Endothelial cell of umbilical vein (primary cell): ENCODE measurements around the gene LRRC8D.

Source experiments
- CTCF ChIP-seq, 2 donors: IDR thresholded peaks; 1 replicate in 1 of 2; 2 replicates in 1 of 2; pipeline ENCODE4 v1.5.1; 2011; ENCODE audit warnings: low read length in 2 of 2, mild to moderate bottlenecking in 2 of 2, moderate library complexity in 2 of 2, control low read depth in 1 of 2, inconsistent platforms in 1 of 2, low read depth in 1 of 2; ENCODE audit not compliant: insufficient read depth in 1 of 2; ENCODE audit errors: extremely low read depth in 1 of 2
- EZH2 ChIP-seq: IDR thresholded peaks from 2 replicates; pipeline ENCODE4 v1.6.1; 2012; ENCODE audit warnings: borderline replicate concordance, low read depth, mild to moderate bottlenecking, moderate library complexity, low read length, inconsistent platforms; ENCODE audit not compliant: severe bottlenecking
- FOS ChIP-seq: IDR thresholded peaks from 2 replicates; pipeline ENCODE4 v1.6.1; 2011; ENCODE audit warnings: mild to moderate bottlenecking, low read length, moderate library complexity, borderline replicate concordance; ENCODE audit not compliant: insufficient read depth
- GATA2 ChIP-seq: IDR thresholded peaks from 2 replicates; pipeline ENCODE4 v1.7.0; 2011; ENCODE audit warnings: low read depth, mild to moderate bottlenecking, moderate library complexity, mixed read lengths, low read length; ENCODE audit not compliant: insufficient read length, insufficient read depth
- JUN ChIP-seq: IDR thresholded peaks from 2 replicates; pipeline ENCODE4 v1.6.1; 2011; ENCODE audit warnings: borderline replicate concordance, low read depth; ENCODE audit not compliant: insufficient read length, insufficient read depth
- MAX ChIP-seq: IDR thresholded peaks from 2 replicates; pipeline ENCODE4 v1.6.1; 2011; ENCODE audit not compliant: insufficient read depth, insufficient read length
- MYC ChIP-seq: IDR thresholded peaks from one replicate; pipeline ENCODE4 v1.6.1; 2011; ENCODE audit warnings: mild to moderate bottlenecking, low read depth, low read length
- POLR2A ChIP-seq: IDR thresholded peaks from 2 replicates; pipeline ENCODE4 v1.6.1; 2012; ENCODE audit warnings: low read depth, mild to moderate bottlenecking, control low read depth, low read length
- POLR2AphosphoS5 ChIP-seq: IDR thresholded peaks from 2 replicates; pipeline ENCODE4 v1.6.1; 2012; ENCODE audit warnings: low read depth, mild to moderate bottlenecking, control low read depth, low read length, moderate library complexity; ENCODE audit not compliant: insufficient read depth

GRCh38 chr1:89896105-89896942 is 75.5 kb downstream of the LRRC8D start:
- no peak for TF ChIP-seq FOS
- no peak for TF ChIP-seq CTCF (IDR thresholded peaks at IDR 0.05; ENCODE audit: extremely low read depth in 1 of 2, insufficient read depth in 1 of 2, low read depth in 1 of 2, low read length in 2 of 2)
- no peak for TF ChIP-seq EZH2
- no peak for TF ChIP-seq POLR2AphosphoS5
- no peak for TF ChIP-seq POLR2A
- no peak for TF ChIP-seq JUN
- no peak for TF ChIP-seq MYC
- no peak for TF ChIP-seq GATA2
- TF ChIP-seq MAX: no peak
